Erythroblast (primary cell): ENCODE measurements around the gene TRAPPC12.

ENCODE experiments used
- GATA1 ChIP-seq: IDR thresholded peaks from 2 replicates; pipeline ENCODE4 v1.6.1; 2011; ENCODE audit warnings: low read depth, mild to moderate bottlenecking, control low read depth, low read length, moderate library complexity
- POLR2A ChIP-seq: IDR thresholded peaks from 2 replicates; pipeline ENCODE4 v1.6.1; 2011; ENCODE audit warnings: mild to moderate bottlenecking, low read length

- TF ChIP-seq POLR2A (no peak), GATA1 (no peak)
Observed at GRCh38 chr2:3405307-3405706, 25.8 kb downstream of the TRAPPC12 start.
